Measurements from ENCODE around the gene MAPK10.

DNA sequence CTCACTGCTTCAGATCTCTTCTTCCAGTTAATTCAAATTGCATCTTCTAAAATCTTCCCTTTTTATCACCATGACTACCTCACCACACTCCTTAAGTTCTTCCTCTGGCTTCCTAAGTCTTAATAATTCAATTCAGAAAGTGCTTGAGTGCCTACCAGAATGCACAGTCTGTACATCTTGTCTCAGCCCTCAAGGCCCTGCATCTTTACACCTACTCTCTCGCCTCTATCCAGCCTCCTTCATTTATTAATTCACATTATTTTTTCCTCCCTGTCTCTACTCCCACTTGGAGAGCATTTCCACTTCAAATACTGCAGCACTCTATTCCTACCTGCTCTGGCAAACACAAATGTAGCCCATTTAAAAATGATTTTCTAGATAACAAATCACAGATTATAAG lies 90.5 kb downstream of the MAPK10 start:
- TF ChIP-seq, protein P1, sequence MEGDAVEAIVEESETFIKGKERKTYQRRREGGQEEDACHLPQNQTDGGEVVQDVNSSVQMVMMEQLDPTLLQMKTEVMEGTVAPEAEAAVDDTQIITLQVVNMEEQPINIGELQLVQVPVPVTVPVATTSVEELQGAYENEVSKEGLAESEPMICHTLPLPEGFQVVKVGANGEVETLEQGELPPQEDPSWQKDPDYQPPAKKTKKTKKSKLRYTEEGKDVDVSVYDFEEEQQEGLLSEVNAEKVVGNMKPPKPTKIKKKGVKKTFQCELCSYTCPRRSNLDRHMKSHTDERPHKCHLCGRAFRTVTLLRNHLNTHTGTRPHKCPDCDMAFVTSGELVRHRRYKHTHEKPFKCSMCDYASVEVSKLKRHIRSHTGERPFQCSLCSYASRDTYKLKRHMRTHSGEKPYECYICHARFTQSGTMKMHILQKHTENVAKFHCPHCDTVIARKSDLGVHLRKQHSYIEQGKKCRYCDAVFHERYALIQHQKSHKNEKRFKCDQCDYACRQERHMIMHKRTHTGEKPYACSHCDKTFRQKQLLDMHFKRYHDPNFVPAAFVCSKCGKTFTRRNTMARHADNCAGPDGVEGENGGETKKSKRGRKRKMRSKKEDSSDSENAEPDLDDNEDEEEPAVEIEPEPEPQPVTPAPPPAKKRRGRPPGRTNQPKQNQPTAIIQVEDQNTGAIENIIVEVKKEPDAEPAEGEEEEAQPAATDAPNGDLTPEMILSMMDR (IDR thresholded peaks at IDR 0.05): no peak
- no peak for TF ChIP-seq ZFX (IDR thresholded peaks at IDR 0.05; ENCODE audit: borderline replicate concordance)

Data from 22Rv1 (cell line).